Liver (tissue), 3 donors: ENCODE measurements around the gene HEYL.

Source experiments
- CTCF ChIP-seq: fragments of 150-350 bp; IDR thresholded peaks from 2 replicates; pipeline ENCODE4 v1.5.1; 2017; ENCODE audit warnings: improper control_type of control experiment, low read depth, low read length; ENCODE audit not compliant: missing input control
- FOXA1 ChIP-seq: IDR thresholded peaks from 2 replicates; pipeline ENCODE4 v1.6.1; 2016; ENCODE audit warnings: antibody characterized with exemption
- JUND ChIP-seq, 2 donors: IDR thresholded peaks; 2 replicates each; pipeline ENCODE4 v1.6.1; 2016; ENCODE audit warnings: antibody characterized with exemption in 2 of 2
- MAX ChIP-seq: IDR thresholded peaks from 2 replicates; pipeline ENCODE4 v1.6.1; 2016; ENCODE audit warnings: antibody characterized with exemption
- YY1 ChIP-seq: IDR thresholded peaks from 2 replicates; pipeline ENCODE4 v1.6.1; 2016; ENCODE audit warnings: antibody characterized with exemption, mild to moderate bottlenecking
- TF ChIP-seq, protein P1 (sequence below): IDR thresholded peaks from 2 replicates; pipeline ENCODE4 v1.6.1; 2016; ENCODE audit warnings: antibody characterized with exemption
- donor health status: healthy.
- donor health status: healthy.

- TF ChIP-seq CTCF (no peak), MAX (no peak), YY1 (no peak), FOXA1 (no peak), JUND (IDR thresholded peaks at IDR 0.05) (no peak)
- TF ChIP-seq, protein P1, sequence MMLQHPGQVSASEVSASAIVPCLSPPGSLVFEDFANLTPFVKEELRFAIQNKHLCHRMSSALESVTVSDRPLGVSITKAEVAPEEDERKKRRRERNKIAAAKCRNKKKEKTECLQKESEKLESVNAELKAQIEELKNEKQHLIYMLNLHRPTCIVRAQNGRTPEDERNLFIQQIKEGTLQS, result no peak
Measured at GRCh38 chr1:39681294-39681693, 41.9 kb upstream of the HEYL start.
